GM19463 (cell line): ENCODE data around the gene CCDC24.

Experiments used
- ATAC-seq: cut with Tn5 transposase; IDR thresholded peaks from one replicate; pipeline ENCODE4 v1.9.1; 2021; ENCODE audit warnings: mild to moderate bottlenecking, moderate library complexity; ENCODE audit not compliant: unreplicated experiment

Gene CCDC24

GRCh38 chr1:43979528-43980254 lies 11.7 kb upstream of the CCDC24 start:
- no peak for ATAC-seq

DNA sequence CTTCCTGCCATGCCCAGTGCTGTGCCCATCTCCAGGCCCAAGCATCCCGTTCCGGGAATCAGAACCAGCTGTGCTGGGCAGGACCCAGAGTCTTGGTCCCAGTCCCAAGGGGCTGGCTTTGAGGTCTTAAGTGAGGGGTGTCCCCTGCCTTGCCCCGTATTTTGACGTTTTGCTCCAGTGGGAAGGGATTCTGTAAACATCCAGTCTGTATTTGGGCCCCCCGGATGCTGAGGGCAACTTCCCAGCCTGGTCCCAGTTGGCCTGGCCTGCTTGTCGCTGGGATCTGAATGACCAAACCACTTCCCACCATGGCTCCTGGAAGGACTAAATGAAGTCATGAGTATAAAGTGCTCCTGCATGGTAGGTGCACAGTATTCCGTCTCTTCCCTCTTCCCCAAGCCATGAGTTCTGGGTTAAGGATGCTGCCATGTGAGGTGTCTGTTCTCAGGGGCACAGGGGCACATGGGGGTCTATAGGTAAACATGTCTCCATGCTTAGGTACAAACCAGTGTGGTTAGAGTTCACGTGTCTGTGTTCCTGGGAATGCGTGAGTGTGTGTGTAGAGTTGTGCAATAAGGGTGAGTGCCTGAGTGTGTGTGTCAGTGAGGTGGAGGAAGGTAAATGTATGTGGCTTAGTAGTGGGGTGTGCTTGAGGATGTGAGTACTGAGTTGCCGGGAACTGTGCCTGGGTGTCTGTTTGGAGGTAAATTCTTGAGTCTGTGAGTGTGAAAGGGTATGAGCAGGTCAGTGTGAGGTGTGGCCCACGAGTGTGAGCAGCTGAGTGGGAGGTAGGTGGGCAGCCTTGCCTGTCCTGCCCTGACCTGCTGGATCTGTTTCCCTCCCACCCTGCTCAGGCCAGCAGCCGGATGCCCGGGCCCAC lies 10.9 kb upstream of the CCDC24 start:
- ATAC-seq, result no peak

DNA sequence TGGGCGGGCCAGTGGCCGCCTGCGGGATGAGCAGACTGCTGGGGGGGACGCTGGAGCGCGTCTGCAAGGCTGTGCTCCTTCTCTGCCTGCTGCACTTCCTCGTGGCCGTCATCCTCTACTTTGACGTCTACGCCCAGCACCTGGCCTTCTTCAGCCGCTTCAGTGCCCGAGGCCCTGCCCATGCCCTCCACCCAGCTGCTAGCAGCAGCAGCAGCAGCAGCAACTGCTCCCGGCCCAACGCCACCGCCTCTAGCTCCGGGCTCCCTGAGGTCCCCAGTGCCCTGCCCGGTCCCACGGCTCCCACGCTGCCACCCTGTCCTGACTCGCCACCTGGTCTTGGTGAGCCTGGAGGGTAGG lies 10.3 kb upstream of the CCDC24 start:
- no peak for ATAC-seq

- ATAC-seq, result no peak
Observed at GRCh38 chr1:43981636-43982035, 9.8 kb upstream of the CCDC24 start.

GRCh38 chr1:43982241-43982640 lies 9.2 kb upstream of the CCDC24 start:
- no peak for ATAC-seq

DNA sequence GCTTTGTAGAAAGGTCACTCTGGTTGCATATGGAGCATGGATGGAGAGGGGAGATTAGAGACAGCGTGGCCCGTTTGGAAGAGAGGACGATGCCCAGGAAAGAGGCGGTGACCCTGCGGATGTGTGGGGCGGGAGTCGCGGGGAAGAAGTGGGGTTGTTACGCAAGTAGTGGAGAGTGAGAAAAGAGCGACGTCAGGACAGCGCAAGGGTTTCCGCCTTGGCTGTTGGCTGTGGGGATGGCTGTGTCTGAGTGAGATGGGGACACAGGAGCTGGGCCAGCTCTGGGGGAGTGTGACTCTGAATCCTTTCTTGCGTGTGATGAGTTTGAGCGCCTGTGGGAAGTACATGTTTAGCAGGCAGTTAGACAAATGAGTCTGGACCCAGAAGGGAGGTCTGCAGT lies 8.6 kb upstream of the CCDC24 start:
- ATAC-seq, result no peak

- no peak for ATAC-seq
Observed at GRCh38 chr1:43983253-43983899, 8.0 kb upstream of the CCDC24 start.

GRCh38 chr1:43984855-43985254 lies 6.5 kb upstream of the CCDC24 start:
- ATAC-seq, result no peak

DNA sequence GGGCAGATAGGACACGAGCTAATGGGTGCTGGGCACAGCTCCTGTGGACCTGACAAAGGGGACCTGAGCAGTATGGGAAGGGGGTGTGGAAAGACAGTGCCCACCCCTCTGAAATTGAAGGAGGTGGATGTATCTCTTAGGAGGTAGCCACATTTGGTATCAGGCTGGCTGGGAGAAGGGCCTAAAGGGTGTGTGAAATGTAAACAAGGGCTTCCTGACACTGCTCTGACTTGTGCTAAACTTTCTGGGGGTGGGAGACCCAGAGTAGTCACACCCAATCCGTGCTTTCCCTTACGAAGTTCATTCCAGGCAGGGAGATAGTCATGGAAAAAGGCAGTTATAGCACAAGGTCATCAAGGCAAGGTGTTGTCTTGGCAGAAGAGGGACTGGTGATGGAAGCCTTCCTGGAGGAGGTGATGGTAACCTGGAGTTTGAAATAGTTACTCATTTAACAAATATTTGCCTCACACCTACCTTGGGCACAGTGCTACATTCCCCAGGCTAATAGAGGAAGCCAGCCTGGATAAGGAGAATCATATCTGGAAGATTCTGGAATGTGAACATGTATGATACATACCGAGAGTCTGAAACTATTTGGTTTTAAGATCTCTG lies 5.3 kb upstream of the CCDC24 start:
- ATAC-seq, result no peak

DNA sequence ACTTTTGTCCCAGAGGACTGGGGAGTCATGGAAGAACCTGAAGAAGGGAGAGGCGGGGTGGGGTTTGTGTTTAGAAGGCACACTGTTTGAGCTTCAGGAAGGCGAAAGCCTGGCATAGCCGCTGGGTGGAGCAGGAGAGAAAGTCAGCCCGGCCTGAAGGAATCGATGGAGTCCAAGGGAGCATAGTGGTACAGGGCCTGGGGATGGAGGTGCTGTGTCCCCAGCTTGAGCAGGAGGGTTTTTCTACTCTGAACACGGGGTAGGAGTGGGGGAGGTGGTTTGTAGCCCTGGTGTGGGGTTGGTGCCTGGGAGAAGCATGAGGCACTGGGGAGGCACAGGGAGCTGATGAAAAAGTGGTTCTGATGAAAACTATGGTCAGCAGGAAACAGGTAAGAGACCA lies 4.7 kb upstream of the CCDC24 start:
- no peak for ATAC-seq

DNA sequence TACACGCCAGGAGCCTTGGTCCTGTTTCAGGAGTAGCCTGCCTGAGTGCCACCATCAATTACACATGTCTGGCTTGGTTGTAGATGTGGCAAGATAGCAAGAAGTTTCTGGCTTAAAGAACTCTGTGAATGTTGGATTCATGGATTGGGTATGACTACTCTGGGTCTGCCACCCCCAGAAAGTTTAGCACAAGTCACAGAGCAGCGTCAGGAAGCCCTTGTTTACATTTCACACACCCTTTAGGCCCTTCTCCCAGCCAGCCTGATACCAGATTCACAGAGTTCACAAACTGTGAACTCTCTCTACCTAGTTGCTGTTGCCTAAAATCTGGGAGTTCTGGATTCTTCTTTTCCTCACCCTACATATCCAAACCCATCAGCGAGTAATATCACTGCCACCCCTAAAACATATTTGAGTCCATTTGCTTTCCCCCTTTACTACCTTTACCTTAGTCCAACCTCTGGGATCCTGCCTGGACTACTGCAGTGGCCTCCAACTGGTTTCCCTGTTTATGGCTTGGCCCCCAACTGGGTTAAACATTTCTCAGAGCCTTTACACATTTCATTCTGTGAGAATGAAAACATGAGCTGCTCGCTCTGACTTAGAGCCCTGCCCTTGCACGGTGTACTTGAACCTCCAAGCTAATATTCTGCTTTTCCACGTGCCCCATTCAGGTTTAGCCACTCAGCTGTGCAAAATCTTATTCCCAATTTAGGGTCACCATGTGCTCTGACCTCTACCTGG lies 4.1 kb upstream of the CCDC24 start:
- ATAC-seq, result no peak

DNA sequence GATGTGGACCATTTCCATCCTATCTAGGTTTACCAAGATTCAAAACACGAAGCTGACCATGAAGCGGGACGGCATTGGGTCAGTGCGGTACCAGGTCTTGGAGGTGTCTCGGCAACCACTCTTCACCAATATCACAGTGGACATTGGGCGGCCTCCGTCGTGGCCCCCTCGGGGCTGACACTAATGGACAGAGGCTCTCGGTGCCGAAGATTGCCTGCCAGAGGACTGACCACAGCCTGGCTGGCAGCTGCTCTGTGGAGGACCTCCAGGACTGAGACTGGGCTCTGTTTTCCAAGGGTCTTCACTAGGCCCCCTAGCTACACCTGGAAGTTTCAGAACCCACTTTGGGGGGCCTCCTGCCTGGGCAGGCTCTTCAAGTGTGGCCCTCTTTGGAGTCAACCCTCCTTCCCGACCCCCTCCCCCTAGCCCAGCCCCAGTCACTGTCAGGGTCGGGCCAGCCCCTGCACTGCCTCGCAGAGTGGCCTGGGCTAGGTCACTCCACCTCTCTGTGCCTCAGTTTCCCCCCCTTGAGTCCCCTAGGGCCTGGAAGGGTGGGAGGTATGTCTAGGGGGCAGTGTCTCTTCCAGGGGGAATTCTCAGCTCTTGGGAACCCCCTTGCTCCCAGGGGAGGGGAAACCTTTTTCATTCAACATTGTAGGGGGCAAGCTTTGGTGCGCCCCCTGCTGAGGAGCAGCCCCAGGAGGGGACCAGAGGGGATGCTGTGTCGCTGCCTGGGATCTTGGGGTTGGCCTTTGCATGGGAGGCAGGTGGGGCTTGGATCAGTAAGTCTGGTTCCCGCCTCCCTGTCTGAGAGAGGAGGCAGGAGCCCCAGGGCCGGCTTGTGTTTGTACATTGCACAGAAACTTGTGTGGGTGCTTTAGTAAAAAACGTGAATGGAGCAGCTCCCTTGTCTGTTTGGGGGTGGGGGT lies 864 bp upstream of the CCDC24 start:
- ATAC-seq, result no peak

GRCh38 chr1:43991200-43991475 lies 261 bp upstream of the CCDC24 start:
- ATAC-seq, result no peak

GRCh38 chr1:43992232-43992995 lies 1.0 kb downstream of the CCDC24 start:
- ATAC-seq, result no peak

DNA sequence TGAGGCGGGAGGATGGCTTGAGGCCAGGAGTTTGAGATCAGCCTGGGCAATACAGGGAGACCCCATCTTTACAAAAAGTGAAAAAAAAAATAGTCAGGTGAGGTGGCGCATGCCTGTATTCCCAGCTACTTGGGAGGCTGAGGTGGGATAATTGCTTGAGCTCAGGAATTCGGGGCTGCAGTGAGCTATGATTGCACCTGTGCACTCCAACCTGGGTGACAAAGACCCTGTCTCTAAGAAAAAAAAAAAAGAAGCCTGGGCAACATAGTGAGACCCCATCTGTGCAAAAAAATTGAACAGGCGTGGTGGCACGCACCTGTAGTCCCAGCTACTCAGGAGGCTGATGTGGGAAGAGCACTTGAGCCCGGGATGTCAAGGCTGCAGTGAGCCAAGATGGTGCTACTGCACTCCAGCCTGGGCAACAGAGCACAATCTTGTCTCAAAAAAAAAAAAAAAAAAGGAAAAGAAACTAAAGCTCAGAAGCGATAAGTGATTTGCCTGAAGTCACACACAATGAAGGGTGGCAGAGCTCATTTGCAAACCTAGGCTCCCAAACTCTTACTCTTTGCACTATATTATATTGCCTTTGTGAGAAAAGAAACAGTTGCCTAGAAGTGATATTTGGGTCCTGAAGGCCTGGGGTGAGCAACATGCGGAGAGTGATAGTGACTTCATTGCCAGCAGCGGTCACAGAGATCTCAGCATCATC lies 2.0 kb downstream of the CCDC24 start:
- ATAC-seq, result no peak

DNA sequence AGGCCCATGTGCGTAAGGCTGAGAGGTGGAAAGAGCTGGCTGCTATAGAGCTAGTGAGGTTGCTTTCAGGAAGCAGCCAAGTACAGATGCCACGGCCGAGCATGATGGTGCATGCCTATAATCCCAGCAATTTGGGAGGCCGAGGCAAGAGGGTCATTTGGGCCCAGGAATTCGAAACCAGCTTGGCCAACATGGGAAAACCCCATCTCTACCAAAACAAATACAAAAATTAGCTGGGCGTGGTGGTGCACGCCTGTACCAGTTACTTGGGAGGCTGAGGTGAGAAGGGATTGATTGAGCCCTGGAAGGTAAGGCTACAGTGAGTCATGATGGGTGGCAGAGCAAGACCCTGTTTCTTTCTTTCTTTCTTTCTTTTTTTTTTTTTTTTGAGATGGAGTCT lies 2.7 kb downstream of the CCDC24 start:
- no peak for ATAC-seq

DNA sequence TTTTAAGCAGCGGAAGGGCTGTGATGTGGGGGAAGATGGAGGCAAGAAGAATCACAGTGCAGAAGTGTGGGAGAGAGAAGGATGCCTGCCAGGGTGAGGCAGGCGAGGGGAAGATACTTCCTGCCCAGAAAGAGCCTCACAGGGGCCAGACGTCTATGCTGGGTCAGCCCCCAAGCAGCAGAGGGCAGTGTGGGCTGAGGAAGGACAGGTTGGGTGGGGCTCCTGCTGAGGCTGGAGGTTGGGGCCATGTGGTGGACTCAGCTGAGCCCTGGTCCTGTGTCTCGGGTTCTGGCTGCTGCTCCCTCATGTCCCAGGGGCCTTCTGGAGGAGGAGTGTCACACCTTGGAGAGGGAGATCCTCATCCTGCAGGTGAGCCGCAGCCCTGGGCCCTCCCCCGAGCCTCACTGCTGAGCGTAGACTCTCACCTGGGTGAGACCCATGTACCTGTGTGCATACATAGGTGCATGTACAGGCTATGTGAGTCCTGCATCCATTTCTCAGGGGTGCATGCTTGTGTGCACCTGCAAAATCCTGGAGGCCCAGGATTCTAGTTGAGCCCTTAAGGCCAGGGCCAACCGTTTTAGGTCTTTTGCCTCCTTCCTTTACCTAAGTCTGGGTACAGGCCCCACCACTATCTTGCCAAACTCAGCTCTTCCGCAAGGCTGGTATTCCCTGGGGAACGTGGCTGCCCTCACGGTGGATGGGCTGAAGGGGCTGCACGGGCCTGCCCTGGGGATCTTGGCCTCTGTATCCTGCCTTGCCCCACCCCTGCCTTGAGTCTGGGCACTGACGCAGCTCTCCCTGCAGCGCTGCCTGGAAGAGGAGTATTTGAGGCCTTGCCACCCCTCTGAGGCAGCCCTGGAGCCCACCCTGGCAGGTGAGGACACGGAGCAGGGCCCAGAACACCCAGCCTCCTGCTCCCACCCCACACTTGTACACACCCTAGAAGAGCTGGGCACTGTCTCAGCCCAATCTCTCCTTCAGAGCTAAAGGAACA lies 3.7 kb downstream of the CCDC24 start:
- ATAC-seq, result no peak
